ENCODE results near the gene MTR.

MTR gene

DNA sequence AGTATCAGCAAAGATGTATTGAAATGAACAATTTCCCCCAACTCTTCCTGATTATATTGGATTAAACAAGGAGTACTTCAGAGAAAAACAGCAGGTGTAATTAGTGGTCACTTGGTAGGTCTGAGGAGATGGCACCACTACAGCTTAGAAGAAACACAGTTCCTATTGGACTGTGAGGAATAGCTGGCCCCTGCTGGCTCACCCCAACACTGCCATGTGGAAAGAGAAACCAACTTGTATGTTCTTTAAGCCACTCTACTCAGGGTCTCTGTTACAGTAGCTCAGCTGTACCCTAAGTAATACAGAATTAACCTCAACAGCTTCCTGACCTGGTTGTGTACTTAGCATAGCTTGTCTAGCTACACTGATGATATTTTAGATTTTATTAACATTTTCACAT is 26.5 kb upstream of the MTR start:
- H3K27ac ChIP-seq = no peak overlapping the region
- H2AFZ ChIP-seq = no peak overlapping the region
- H3K9me3 ChIP-seq (ENCODE audit: control insufficient read depth, low read length) = no peaks in the 10 kb centered on the region
- no peaks in the 10 kb centered on the region for H3K36me3 ChIP-seq (ENCODE audit: control insufficient read depth, insufficient read depth, low read length)
- no peaks in the 10 kb centered on the region for H3K79me2 ChIP-seq
- TF ChIP-seq, protein P1, sequence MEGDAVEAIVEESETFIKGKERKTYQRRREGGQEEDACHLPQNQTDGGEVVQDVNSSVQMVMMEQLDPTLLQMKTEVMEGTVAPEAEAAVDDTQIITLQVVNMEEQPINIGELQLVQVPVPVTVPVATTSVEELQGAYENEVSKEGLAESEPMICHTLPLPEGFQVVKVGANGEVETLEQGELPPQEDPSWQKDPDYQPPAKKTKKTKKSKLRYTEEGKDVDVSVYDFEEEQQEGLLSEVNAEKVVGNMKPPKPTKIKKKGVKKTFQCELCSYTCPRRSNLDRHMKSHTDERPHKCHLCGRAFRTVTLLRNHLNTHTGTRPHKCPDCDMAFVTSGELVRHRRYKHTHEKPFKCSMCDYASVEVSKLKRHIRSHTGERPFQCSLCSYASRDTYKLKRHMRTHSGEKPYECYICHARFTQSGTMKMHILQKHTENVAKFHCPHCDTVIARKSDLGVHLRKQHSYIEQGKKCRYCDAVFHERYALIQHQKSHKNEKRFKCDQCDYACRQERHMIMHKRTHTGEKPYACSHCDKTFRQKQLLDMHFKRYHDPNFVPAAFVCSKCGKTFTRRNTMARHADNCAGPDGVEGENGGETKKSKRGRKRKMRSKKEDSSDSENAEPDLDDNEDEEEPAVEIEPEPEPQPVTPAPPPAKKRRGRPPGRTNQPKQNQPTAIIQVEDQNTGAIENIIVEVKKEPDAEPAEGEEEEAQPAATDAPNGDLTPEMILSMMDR (IDR thresholded peaks at IDR 0.05) = no peak
- no peak overlapping the region for H3K9ac ChIP-seq
- no peaks in the 10 kb centered on the region for H3K4me1 ChIP-seq
- no peak overlapping the region for H3K4me2 ChIP-seq (ENCODE audit: low read length)
- H3K27me3 ChIP-seq (ENCODE audit: control insufficient read depth, insufficient read depth, low read length) = no peaks in the 10 kb centered on the region
- H3K4me3 ChIP-seq (ENCODE audit: low read depth, low read length) = no peak overlapping the region

DNA sequence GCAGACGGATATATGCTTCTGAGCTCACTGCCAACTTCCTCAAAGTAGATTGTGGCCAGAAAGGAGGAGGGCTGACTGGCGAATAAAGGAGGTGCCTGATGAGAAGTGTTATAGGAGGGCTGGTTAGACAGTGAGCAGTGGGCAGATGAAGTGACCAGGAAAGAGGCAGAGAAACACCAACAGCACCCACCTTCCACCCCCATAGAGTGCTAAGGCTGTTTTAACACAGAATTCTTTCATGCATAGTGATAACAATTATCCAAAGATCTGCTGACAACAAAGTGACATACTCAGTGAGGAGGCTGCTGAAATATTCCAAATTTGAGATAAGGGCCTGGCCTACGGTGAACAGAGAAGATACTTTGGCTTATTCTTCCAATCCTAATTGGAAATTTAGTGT is 21.2 kb upstream of the MTR start:
- H3K4me1 ChIP-seq = peaks cover 3% of the 10 kb centered on the region
- H3K27me3 ChIP-seq (ENCODE audit: control insufficient read depth, insufficient read depth, low read length) = no peaks in the 10 kb centered on the region
- peak overlapping the region; percentile 63 for H3K27ac ChIP-seq
- peak overlapping the region; percentile 28 for H3K4me2 ChIP-seq (ENCODE audit: low read length)
- H3K9me3 ChIP-seq (ENCODE audit: control insufficient read depth, low read length) = no peaks in the 10 kb centered on the region
- no peak overlapping the region for H3K4me3 ChIP-seq (ENCODE audit: low read depth, low read length)
- no peaks in the 10 kb centered on the region for H3K79me2 ChIP-seq
- no peaks in the 10 kb centered on the region for H3K36me3 ChIP-seq (ENCODE audit: control insufficient read depth, insufficient read depth, low read length)
- TF ChIP-seq, protein P1 (IDR thresholded peaks at IDR 0.05) = no peak
- peak overlapping the region; percentile 34 for H2AFZ ChIP-seq
- no peak overlapping the region for H3K9ac ChIP-seq

DNA sequence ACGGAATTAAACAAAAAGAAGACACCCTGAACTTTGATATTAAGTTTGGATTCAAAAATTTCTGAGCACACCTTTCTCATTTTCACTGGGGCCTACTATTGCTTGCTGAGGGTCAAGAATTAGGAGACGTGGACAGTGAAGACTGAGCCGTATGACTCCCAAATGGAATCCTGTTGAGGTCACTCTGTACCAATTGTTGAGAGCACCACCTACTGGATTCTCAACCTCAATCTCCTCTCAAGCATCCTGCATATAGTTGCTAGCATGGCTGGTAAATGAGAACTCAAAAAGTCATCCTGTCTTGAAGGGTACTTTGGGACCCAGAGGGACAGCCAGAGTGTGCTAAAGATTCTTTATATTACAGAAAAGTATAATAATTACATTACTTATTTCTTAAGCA is 20.2 kb upstream of the MTR start:
- no peaks in the 10 kb centered on the region for H3K79me2 ChIP-seq
- H3K4me2 ChIP-seq (ENCODE audit: low read length) = no peak overlapping the region
- TF ChIP-seq, protein P1 (IDR thresholded peaks at IDR 0.05) = no peak
- no peak overlapping the region for H3K9ac ChIP-seq
- H3K27me3 ChIP-seq (ENCODE audit: control insufficient read depth, insufficient read depth, low read length) = no peaks in the 10 kb centered on the region
- no peaks in the 10 kb centered on the region for H3K9me3 ChIP-seq (ENCODE audit: control insufficient read depth, low read length)
- peaks cover 3% of the 10 kb centered on the region for H3K4me1 ChIP-seq
- peak overlapping the region; percentile 63 for H3K27ac ChIP-seq
- H2AFZ ChIP-seq = peak overlapping the region; percentile 33
- H3K36me3 ChIP-seq (ENCODE audit: control insufficient read depth, insufficient read depth, low read length) = no peaks in the 10 kb centered on the region
- H3K4me3 ChIP-seq (ENCODE audit: low read depth, low read length) = no peak overlapping the region

DNA sequence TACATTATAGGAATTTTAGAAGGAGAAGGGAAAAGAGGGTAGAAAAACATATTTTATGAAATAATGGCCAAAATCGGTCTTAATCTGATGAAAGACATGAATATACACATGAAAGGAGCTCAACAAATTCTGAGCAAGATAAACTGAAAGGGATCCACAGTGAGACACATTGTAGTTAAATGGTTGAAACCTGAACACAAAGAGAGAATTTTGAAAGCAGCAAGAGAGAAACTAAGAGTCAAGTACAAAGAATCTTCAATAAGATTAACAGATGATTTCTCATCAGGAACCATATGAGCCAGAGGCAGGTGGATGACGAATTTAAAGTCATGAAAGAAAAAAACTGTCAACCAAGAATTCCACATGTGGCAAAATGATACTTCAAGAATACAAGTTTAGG is 15.8 kb upstream of the MTR start:
- Histone ChIP-seq H3K27me3 (ENCODE audit: control insufficient read depth, insufficient read depth, low read length) (no peaks in the 10 kb centered on the region), H3K4me2 (ENCODE audit: low read length) (no peak overlapping the region), H2AFZ (no peak overlapping the region), H3K27ac (no peak overlapping the region), H3K4me1 (no peaks in the 10 kb centered on the region), H3K9me3 (ENCODE audit: control insufficient read depth, low read length) (no peaks in the 10 kb centered on the region), H3K36me3 (ENCODE audit: control insufficient read depth, insufficient read depth, low read length) (no peaks in the 10 kb centered on the region), H3K9ac (no peak overlapping the region), H3K79me2 (no peaks in the 10 kb centered on the region), H3K4me3 (ENCODE audit: low read depth, low read length) (no peak overlapping the region)
- TF ChIP-seq, protein P1 (IDR thresholded peaks at IDR 0.05) = no peak

DNA sequence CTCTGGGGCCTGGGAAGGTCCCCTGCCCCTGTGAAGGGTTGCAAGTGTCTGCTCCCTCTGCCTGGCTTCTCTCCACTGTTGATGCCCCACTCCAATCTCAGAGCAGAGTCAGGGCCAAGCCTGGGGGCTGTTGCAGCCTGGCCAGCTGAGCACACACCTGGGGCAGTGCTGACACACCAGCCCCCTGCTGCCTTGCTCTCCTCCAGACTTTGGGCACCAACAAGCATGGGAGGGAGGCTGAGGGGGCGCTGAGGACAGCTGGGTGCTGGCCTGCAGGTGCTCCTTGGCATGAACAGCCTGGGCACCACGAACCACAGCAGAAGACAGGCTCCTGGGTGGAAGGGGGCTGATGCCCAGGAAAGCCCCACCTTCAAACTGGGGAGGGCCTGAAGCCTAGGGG is 9.6 kb upstream of the MTR start:
- Histone ChIP-seq H3K27ac (no peak overlapping the region), H3K9ac (no peak overlapping the region), H3K79me2 (no peaks in the 10 kb centered on the region), H3K36me3 (ENCODE audit: control insufficient read depth, insufficient read depth, low read length) (no peaks in the 10 kb centered on the region), H3K4me1 (no peaks in the 10 kb centered on the region), H3K4me2 (ENCODE audit: low read length) (no peak overlapping the region), H3K4me3 (ENCODE audit: low read depth, low read length) (no peak overlapping the region), H2AFZ (no peak overlapping the region), H3K9me3 (ENCODE audit: control insufficient read depth, low read length) (no peaks in the 10 kb centered on the region), H3K27me3 (ENCODE audit: control insufficient read depth, insufficient read depth, low read length) (no peaks in the 10 kb centered on the region)
- TF ChIP-seq, protein P1 (IDR thresholded peaks at IDR 0.05) = no peak

Measured in parathyroid adenoma (tissue), 2 donors.